Renal cortex interstitium (tissue), 3 donors: ENCODE data around the gene ZDHHC11B. TPM values are rescaled to one million over a fixed set of nuclear protein-coding genes. Genes with fewer than 3 reads are reported as not detected.

Experiments used
- polyA plus RNA-seq, 3 donors: library from polyadenylated mRNA; unstranded; fragments of 120-200 nt; gene quantifications; one replicate each; pipeline ENCODE4 v1.2.1, GENCODE V29; 2013; ENCODE audit not compliant: insufficient read length in 3 of 3

The ZDHHC11B gene
- polyA plus RNA-seq, 3 donors = 8.2 to 9.0 (median 8.6) TPM

Other genes starting within 250 kb of the ZDHHC11B start
- gene CEP72, start 172.4 kb downstream of the ZDHHC11B start, polyA plus RNA-seq = 10 to 100 TPM in 2 of 3 donors, 1 to 10 TPM in 1; 8.7 to 10.8 (median 10.3) TPM
- 1 to 10 TPM; 3.5 to 8.4 (median 3.9) TPM for gene TPPP, start 91.4 kb downstream of the ZDHHC11B start, polyA plus RNA-seq
- 10 to 100 TPM in 2 of 3 donors, 1 to 10 TPM in 1; 4.8 to 11.8 (median 10.1) TPM for gene ZDHHC11, start 66.3 kb upstream of the ZDHHC11B start, polyA plus RNA-seq
- gene BRD9, start 108.1 kb upstream of the ZDHHC11B start, polyA plus RNA-seq = 10 to 100 TPM; 38.7 to 46.1 (median 42.4) TPM
- 10 to 100 TPM; 11.0 to 19.0 (median 16.1) TPM for gene TRIP13, start 108.2 kb upstream of the ZDHHC11B start, polyA plus RNA-seq
- gene NKD2, start 224.1 kb upstream of the ZDHHC11B start, polyA plus RNA-seq = 10 to 100 TPM; 10.5 to 29.6 (median 17.9) TPM